ENCODE results near the gene RTN4RL1.

RTN4RL1 gene

GRCh38 chr17:2034157-2034556 is 9.0 kb upstream of the RTN4RL1 start:
- TF ChIP-seq CTCF (conservative IDR thresholded peaks at IDR 0.05) = no peak

GRCh38 chr17:2033153-2033552 is 8.0 kb upstream of the RTN4RL1 start:
- no peak overlapping the region for H3K27ac ChIP-seq

More at GRCh38 chr17:2034157-2034556, 9.0 kb upstream of the RTN4RL1 start:
- H3K27ac ChIP-seq = no peak overlapping the region

GRCh38 chr17:2030779-2031163 is 5.6 kb upstream of the RTN4RL1 start:
- peak overlapping the region; percentile 92 for H3K27ac ChIP-seq
- TF ChIP-seq CTCF (conservative IDR thresholded peaks at IDR 0.05) = peak; percentile 81

More at GRCh38 chr17:2033153-2033552, 8.0 kb upstream of the RTN4RL1 start:
- no peak for TF ChIP-seq CTCF (conservative IDR thresholded peaks at IDR 0.05)

- TF ChIP-seq CTCF (conservative IDR thresholded peaks at IDR 0.05) = no peak
- peak within 1 kb of the TSS; percentile 92 for H3K27ac ChIP-seq
These were observed 5.0 kb upstream of the RTN4RL1 start, which contains the start of gene DPH1 for GRCh38 chr17:2029911-2030778. Gene DPH1, plus strand, starts transcription at chr17:2030153. Its CDS starts 17 bp downstream, at chr17:2030170.

GRCh38 chr17:2028737-2029136 is 3.6 kb upstream of the RTN4RL1 start:
- no peak overlapping the region for H3K27ac ChIP-seq
- TF ChIP-seq CTCF (conservative IDR thresholded peaks at IDR 0.05) = no peak

GRCh38 chr17:2028234-2028614 is 3.1 kb upstream of the RTN4RL1 start:
- no peak overlapping the region for H3K27ac ChIP-seq

More at GRCh38 chr17:2028234-2028614, 3.1 kb upstream of the RTN4RL1 start:
- no peak for TF ChIP-seq CTCF (conservative IDR thresholded peaks at IDR 0.05)

Data from VCaP (cell line).